ENCODE data around the gene PIEZO2.

DNA sequence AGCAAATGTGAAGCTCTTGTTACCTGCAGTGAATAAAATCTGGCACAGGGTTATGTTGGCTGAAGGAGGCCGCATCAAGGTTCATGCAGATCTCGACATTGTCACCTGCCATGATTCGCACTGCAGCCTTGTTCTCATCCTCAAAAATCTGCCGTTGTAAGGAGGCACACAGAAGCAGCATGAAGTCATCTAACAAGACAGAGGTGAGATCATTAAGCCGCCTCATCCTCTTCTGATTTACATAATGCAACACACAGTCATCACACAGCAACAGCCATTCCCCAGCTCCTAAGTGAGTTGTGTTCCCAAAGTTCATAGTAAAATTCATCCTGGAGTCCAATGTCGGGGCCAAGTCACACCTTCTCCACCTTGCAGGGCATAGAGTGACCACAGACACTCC, 391.4 kb downstream of the PIEZO2 start:
- TF ChIP-seq CTCF (IDR thresholded peaks at IDR 0.05; ENCODE audit: insufficient read depth, low read depth, low read length), result no peak
- TF ChIP-seq EZH2 (IDR thresholded peaks at IDR 0.05; ENCODE audit: insufficient read depth, low read length), result no peak
